SK-N-SH treated with all-trans-retinoic acid at 6 μM for 48 hours (cell line): ENCODE results near the gene MYO5B.

Source experiments
- ARNTL ChIP-seq: fragments of 450-650 bp; formaldehyde crosslinking; IDR thresholded peaks from 2 replicates; pipeline ENCODE4 v1.5.0; 2020; ENCODE audit warnings: low read depth, mild to moderate bottlenecking, moderate library complexity, borderline replicate concordance
- RARB ChIP-seq: fragments of 250-450 bp; sonication (Bioruptor Pico); IDR thresholded peaks from 2 replicates; pipeline ENCODE4 v1.8.0; 2021; ENCODE audit warnings: mild to moderate bottlenecking, moderate library complexity
- TF ChIP-seq, protein P1 (sequence below): fragments of 250-450 bp; sonication (Bioruptor Pico); IDR thresholded peaks from 2 replicates; pipeline ENCODE4 v1.5.0; 2020; ENCODE audit warnings: mild to moderate bottlenecking, moderate library complexity

DNA sequence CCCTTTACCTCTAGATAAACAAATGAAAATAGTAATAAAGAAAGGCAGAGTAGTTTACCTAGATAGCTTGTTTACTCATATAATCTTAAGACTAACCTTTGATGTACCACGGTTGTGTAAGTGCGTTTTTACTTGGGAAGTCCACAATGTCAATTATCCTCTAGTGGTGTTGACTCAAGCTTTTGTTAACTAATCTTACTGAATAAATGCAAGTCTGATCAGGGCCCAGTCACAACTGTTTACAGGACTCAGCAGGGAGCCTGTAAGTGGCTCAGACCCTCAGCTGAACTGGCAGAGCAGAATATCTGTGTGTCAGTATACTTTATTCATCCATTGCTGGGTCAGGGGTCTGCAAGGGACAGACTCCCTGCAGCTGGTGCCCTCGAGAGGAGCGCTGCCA is 283.5 kb downstream of the MYO5B start:
- TF ChIP-seq RARB (CRISPR knock-in tag) = no peak
- TF ChIP-seq, protein P1, sequence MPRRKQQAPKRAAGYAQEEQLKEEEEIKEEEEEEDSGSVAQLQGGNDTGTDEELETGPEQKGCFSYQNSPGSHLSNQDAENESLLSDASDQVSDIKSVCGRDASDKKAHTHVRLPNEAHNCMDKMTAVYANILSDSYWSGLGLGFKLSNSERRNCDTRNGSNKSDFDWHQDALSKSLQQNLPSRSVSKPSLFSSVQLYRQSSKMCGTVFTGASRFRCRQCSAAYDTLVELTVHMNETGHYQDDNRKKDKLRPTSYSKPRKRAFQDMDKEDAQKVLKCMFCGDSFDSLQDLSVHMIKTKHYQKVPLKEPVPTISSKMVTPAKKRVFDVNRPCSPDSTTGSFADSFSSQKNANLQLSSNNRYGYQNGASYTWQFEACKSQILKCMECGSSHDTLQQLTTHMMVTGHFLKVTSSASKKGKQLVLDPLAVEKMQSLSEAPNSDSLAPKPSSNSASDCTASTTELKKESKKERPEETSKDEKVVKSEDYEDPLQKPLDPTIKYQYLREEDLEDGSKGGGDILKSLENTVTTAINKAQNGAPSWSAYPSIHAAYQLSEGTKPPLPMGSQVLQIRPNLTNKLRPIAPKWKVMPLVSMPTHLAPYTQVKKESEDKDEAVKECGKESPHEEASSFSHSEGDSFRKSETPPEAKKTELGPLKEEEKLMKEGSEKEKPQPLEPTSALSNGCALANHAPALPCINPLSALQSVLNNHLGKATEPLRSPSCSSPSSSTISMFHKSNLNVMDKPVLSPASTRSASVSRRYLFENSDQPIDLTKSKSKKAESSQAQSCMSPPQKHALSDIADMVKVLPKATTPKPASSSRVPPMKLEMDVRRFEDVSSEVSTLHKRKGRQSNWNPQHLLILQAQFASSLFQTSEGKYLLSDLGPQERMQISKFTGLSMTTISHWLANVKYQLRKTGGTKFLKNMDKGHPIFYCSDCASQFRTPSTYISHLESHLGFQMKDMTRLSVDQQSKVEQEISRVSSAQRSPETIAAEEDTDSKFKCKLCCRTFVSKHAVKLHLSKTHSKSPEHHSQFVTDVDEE (CRISPR knock-in tag) = no peak
- no peak for TF ChIP-seq ARNTL
